GM23338 (cell line): Measurements from ENCODE around the gene NUP42. TPM values are rescaled to one million over a fixed set of nuclear protein-coding genes. Genes with fewer than 3 reads are reported as not detected.
A peak's percentile ranks its signal among the peaks of the same experiment; 100 is the strongest.

Experiments
- ATAC-seq: fragments of 200-7000 bp; cut with Tn5 transposase; 3 replicates; pipeline ENCODE4 v1.9.1; 2020
- DNase-seq: peaks from one replicate; pipeline ENCODE4 v3.0.0-alpha.2; 2015; ENCODE audit warnings: low spot score
- H2AFZ ChIP-seq: fragments of 200-600 bp; sonication (generic); 2 replicates; pipeline ENCODE4 v1.8.0; 2016; ENCODE audit warnings: antibody characterized with exemption, mild to moderate bottlenecking, moderate library complexity
- H3F3A ChIP-seq: fragments of 200-600 bp; sonication (generic); replicated peaks from 2 replicates; pipeline ENCODE4 v1.8.0; 2017; ENCODE audit warnings: antibody characterized with exemption, mixed run types, low read depth
- H3K27ac ChIP-seq: fragments of 200-600 bp; sonication (generic); 2 replicates; pipeline ENCODE4 v1.6.1; 2016; ENCODE audit warnings: low read depth
- H3K27me3 ChIP-seq: fragments of 200-600 bp; sonication (generic); 2 replicates; pipeline ENCODE4 v1.8.0; 2016; ENCODE audit warnings: mild to moderate bottlenecking, mixed run types, moderate library complexity; ENCODE audit not compliant: insufficient read depth
- H3K36me3 ChIP-seq: fragments of 200-600 bp; sonication (generic); 2 replicates; pipeline ENCODE4 v1.8.0; 2016; ENCODE audit warnings: mild to moderate bottlenecking; ENCODE audit not compliant: insufficient read depth
- H3K4me1 ChIP-seq: fragments of 200-600 bp; sonication (generic); 2 replicates; pipeline ENCODE4 v1.8.0; 2016; ENCODE audit warnings: mild to moderate bottlenecking, moderate library complexity; ENCODE audit not compliant: insufficient read depth
- H3K4me2 ChIP-seq: fragments of 200-600 bp; sonication (generic); 2 replicates; pipeline ENCODE4 v1.7.1; 2017; ENCODE audit warnings: mixed run types
- H3K4me3 ChIP-seq: fragments of 200-600 bp; sonication (generic); 2 replicates; pipeline ENCODE4 v1.6.1; 2016; ENCODE audit warnings: mixed run types
- H3K79me2 ChIP-seq: fragments of 200-600 bp; sonication (generic); replicated peaks from 2 replicates; pipeline ENCODE4 v1.8.0; 2017; ENCODE audit warnings: mild to moderate bottlenecking; ENCODE audit not compliant: insufficient read depth
- H3K9me2 ChIP-seq: fragments of 200-600 bp; sonication (generic); 2 replicates; pipeline ENCODE4 v1.8.0; 2017; ENCODE audit not compliant: insufficient read depth
- H4K20me1 ChIP-seq: fragments of 200-600 bp; sonication (generic); replicated peaks from 2 replicates; pipeline ENCODE4 v1.8.0; 2017; ENCODE audit warnings: mild to moderate bottlenecking; ENCODE audit not compliant: insufficient read depth
- H3K27ac Mint-ChIP-seq: 2 replicates; pipeline ENCODE4 v1.8.0; 2020; ENCODE audit warnings: inconsistent platforms, mild to moderate bottlenecking, moderate library complexity, mixed read lengths
- H3K27me3 Mint-ChIP-seq: 3 replicates; pipeline ENCODE4 v1.8.0; 2022; ENCODE audit warnings: low read depth, mild to moderate bottlenecking, moderate library complexity, mixed read lengths, inconsistent platforms; ENCODE audit not compliant: insufficient read depth, poor library complexity
- H3K36me3 Mint-ChIP-seq: 3 replicates; pipeline ENCODE4 v1.8.0; 2021; ENCODE audit warnings: low read depth, mild to moderate bottlenecking, inconsistent platforms, moderate library complexity, mixed read lengths
- H3K4me1 Mint-ChIP-seq: 3 replicates; pipeline ENCODE4 v1.8.0; 2020; ENCODE audit warnings: mild to moderate bottlenecking, inconsistent platforms, mixed read lengths
- H3K4me3 Mint-ChIP-seq: 3 replicates; pipeline ENCODE4 v1.8.0; 2021; ENCODE audit warnings: moderate library complexity, mild to moderate bottlenecking, inconsistent platforms, mixed read lengths
- H3K9me3 Mint-ChIP-seq: 3 replicates; pipeline ENCODE4 v1.8.0; 2020; ENCODE audit warnings: moderate library complexity, mild to moderate bottlenecking, inconsistent platforms, mixed read lengths
- CREB1 ChIP-seq: fragments of 250-450 bp; sonication (Bioruptor Pico); IDR thresholded peaks from 2 replicates; pipeline ENCODE4 v1.5.0; 2020; ENCODE audit warnings: low read depth, mild to moderate bottlenecking, moderate library complexity
- CTCF ChIP-seq, 2 experiments: fragments of 200-600 bp in 1 of 2; sonication (generic) in 1 of 2; conservative IDR thresholded peaks; 2 replicates each; pipeline versions ENCODE4 v1.5.1 to v1.6.1; 2016 to 2017; ENCODE audit warnings: antibody characterized with exemption in 2 of 2, low read depth in 2 of 2, mild to moderate bottlenecking in 2 of 2, moderate library complexity in 1 of 2
- ETS1 ChIP-seq: IDR thresholded peaks from 2 replicates; pipeline ENCODE4 v1.6.1; 2016; ENCODE audit warnings: antibody characterized with exemption
- EZH2 ChIP-seq: fragments of 200-600 bp; sonication (generic); IDR thresholded peaks from one replicate; pipeline ENCODE4 v1.8.0; 2017; ENCODE audit warnings: antibody characterized with exemption, mild to moderate bottlenecking, low read depth; ENCODE audit not compliant: unreplicated experiment
- EZH2phosphoT487 ChIP-seq: fragments of 200-600 bp; sonication (generic); IDR thresholded peaks from one replicate; pipeline ENCODE4 v1.8.1; 2018; ENCODE audit warnings: antibody characterized with exemption; ENCODE audit not compliant: unreplicated experiment
- NANOG ChIP-seq: IDR thresholded peaks from 2 replicates; pipeline ENCODE4 v1.6.1; 2016; ENCODE audit warnings: antibody characterized with exemption, borderline replicate concordance
- POLR2AphosphoS5 ChIP-seq: IDR thresholded peaks from 2 replicates; pipeline ENCODE4 v1.6.1; 2016; ENCODE audit warnings: antibody characterized with exemption, low read depth
- REST ChIP-seq: IDR thresholded peaks from one replicate; pipeline ENCODE4 v1.6.1; 2018; ENCODE audit warnings: antibody characterized with exemption; ENCODE audit not compliant: unreplicated experiment
- STAT1 ChIP-seq: IDR thresholded peaks from one replicate; pipeline ENCODE4 v1.6.1; 2016; ENCODE audit warnings: antibody characterized with exemption; ENCODE audit not compliant: unreplicated experiment
- polyA plus RNA-seq: library from polyadenylated mRNA; unstranded; fragments of >200 nt; fragmentation: Nextera tagmentation; extraction: Ambion mirVana; gene quantifications from 2 replicates; pipeline ENCODE4 v1.2.1, GENCODE V29; 2016
- total RNA-seq: library from RNA; depleted of rRNA; stranded (reverse); fragments of >200 nt; shearing (Covaris generic); gene quantifications from 2 replicates; pipeline ENCODE4 v1.2.3, GENCODE V29; 2014

Gene NUP42
- total and polyA plus RNA-seq, 2 experiments from 2014 or later: 39.1 to 42.7 TPM

- no peak for TF ChIP-seq REST
Measured at GRCh38 chr7:23210506-23210905, 28.7 kb downstream of the NUP42 start (continued).

- Histone ChIP-seq H3K27me3 (peaks cover 5% of the 10 kb centered on the region; the same call in 1 of the 2 replicates), H3F3A (no peaks in the 10 kb centered on the region), H2AFZ (peak overlapping the region; percentile 99), H4K20me1 (no peaks in the 10 kb centered on the region), H3K4me3 (no peak overlapping the region), H3K9me2 (0 out of 2 replicates have a peak, but pooled peaks cover 4% of the 10 kb centered on the region), H3K36me3 (no peaks in the 10 kb centered on the region), H3K4me1 (peaks cover 5% of the 10 kb centered on the region; the same call in 1 of the 2 replicates), H3K4me2 (peak overlapping the region; percentile 52; the same call in 1 of the 2 replicates), H3K79me2 (no peaks in the 10 kb centered on the region), H3K27ac (no peak overlapping the region)
- ATAC-seq (peak; percentile 93), DNase-seq (peak; percentile 80)
- Mint-ChIP-seq H3K36me3 (no peaks in the 10 kb centered on the region), H3K4me3 (no peak overlapping the region), H3K4me1 (peaks cover 18% of the 10 kb centered on the region; the same call in 2 of the 3 replicates), H3K9me3 (no peaks in the 10 kb centered on the region), H3K27me3 (peaks cover 8% of the 10 kb centered on the region), H3K27ac (no peak overlapping the region)
- TF ChIP-seq NANOG: no peak
- no peak for TF ChIP-seq STAT1
- TF ChIP-seq POLR2AphosphoS5: no peak; the same call in 1 of the 2 replicates
- peak; percentile 64; the same call in 1 of the 2 replicates for TF ChIP-seq ETS1
- no peak for TF ChIP-seq CTCF (conservative IDR thresholded peaks at IDR 0.05; ENCODE audit: low read depth in 2 of 2)
Measured at GRCh38 chr7:23211589-23211988, 29.7 kb downstream of the NUP42 start.

- no peaks in the 10 kb centered on the region for H3F3A ChIP-seq
- Mint-ChIP-seq H3K4me1 (peaks cover 11% of the 10 kb centered on the region; the same call in 2 of the 3 replicates), H3K36me3 (no peaks in the 10 kb centered on the region), H3K27ac (no peak overlapping the region), H3K27me3 (peaks cover 3% of the 10 kb centered on the region), H3K9me3 (no peaks in the 10 kb centered on the region), H3K4me3 (no peak overlapping the region)
- H3K27me3 ChIP-seq: no peaks in the 10 kb centered on the region
- H3K79me2 ChIP-seq: no peaks in the 10 kb centered on the region
- no peaks in the 10 kb centered on the region for H4K20me1 ChIP-seq
- no peaks in the 10 kb centered on the region for H3K36me3 ChIP-seq
- peak overlapping the region; percentile 99 for H2AFZ ChIP-seq
- no peak overlapping the region for H3K4me3 ChIP-seq
- ATAC-seq (no peak), DNase-seq (no peak)
- H3K4me1 ChIP-seq: no peaks in the 10 kb centered on the region
- H3K27ac ChIP-seq: no peak overlapping the region
- no peak overlapping the region for H3K4me2 ChIP-seq
- 0 out of 2 replicates have a peak, but pooled peaks cover 4% of the 10 kb centered on the region for H3K9me2 ChIP-seq
- TF ChIP-seq EZH2 (no peak), CREB1 (CRISPR knock-in tag) (no peak), EZH2phosphoT487 (no peak)
Measured at GRCh38 chr7:23212395-23212794, 30.5 kb downstream of the NUP42 start.
